Body of pancreas (tissue), 4 donors: Measurements from ENCODE around the gene CDC42BPA.

ENCODE experiments used
- CTCF ChIP-seq, 7 experiments: fragments of 450-650 bp in 4 of 7; fragments of 200-600 bp in 3 of 7; sonication (generic) in 3 of 7; IDR thresholded peaks; one replicate each; pipeline ENCODE4 v1.5.1; 2016 to 2019; ENCODE audit warnings: antibody characterized with exemption in 7 of 7
- POLR2A ChIP-seq, 3 donors: fragments of 450-650 bp; IDR thresholded peaks; one replicate each; pipeline ENCODE4 v1.6.1; 2016; ENCODE audit warnings: antibody characterized with exemption in 3 of 3, mild to moderate bottlenecking in 2 of 3

DNA sequence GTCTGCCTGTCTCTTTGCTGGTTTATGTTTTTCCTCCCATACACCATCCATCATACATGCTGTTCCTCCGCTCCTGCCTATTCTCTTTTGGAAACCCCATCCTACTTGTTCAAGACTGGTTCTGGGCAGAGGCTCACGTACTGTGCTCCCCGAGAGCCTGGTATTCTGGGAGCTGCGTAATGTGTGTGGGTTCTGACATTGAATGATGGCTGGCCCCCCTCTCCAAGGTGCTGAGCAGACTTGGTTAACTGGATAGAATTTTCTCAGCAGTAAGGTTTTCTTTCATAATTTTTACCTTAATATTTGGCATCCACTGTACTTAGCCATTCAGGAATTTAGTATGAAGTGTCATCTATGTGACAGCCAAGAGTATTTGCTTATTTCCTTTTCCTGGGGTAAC, 351.6 kb downstream of the CDC42BPA start:
- TF ChIP-seq CTCF (IDR thresholded peaks at IDR 0.05) (no peak), POLR2A (IDR thresholded peaks at IDR 0.05) (no peak)
